Right hindlimb (tissue), 1 donor: Measurements from ENCODE around the gene ERICH2.

ENCODE experiments used
- DNase-seq: peaks from one replicate; pipeline ENCODE4 v3.0.0-alpha.2; 2018

The ERICH2 gene

DNA sequence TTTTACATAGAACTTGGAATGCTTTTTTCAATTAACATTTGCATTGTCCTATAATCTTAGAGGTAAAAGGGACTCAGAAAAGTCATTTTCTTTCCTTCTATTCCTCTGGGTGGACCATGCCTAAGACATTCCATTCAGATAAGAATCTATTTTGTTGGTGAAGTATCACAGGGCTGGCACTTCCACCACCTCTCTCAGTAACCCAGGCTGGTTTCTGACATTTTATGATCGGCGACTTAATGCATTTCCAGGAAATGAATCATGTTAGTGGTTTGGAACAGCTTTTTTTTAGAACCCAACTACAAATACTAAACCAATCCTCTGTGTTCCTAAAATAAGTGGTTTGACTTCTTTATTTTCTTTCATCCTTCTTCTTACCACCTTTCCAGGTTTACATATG is 73.5 kb downstream of the ERICH2 start:
- no peak for DNase-seq

GRCh38 chr2:170845343-170845742 is 75.2 kb downstream of the ERICH2 start:
- no peak for DNase-seq

DNA sequence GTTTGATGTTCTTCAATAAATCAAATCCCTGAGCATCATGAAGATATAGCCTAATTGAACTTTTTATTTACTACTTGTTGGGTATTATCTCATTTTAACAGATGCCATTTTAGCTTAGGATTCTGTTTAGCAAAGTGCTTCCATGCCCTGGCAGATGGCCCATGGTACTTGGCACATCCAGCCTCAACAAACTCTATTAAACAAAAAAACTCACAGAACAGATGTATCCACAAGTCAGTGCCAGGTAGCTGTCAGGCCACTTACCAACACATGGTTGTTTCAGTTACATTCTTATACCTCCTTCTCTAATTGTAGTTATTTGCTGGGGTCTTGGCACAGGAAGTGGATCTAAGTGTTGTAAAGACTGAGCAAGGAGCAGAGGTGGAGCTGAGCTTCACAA is 76.1 kb downstream of the ERICH2 start:
- no peak for DNase-seq

DNA sequence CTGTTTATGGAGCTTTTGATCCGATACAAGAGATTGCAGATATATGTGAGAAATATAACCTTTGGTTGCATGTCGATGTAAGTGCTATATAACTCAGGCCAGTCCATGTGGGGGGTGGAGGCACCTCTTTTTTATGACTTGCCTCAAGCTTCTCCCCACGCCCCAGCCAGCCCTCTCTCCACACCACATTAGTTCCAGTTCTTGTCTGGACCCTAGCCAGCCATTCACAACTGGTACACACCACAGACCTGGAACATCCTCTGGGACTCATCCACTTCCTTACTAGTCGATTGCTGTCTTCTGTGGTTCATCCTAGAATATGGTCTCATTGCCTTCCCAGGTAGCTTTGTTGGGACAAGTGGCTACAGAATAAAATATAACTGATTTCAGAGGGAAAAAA is 77.5 kb downstream of the ERICH2 start:
- no peak for DNase-seq
